HG03108 (cell line): Measurements from ENCODE around the gene LAG3.

ENCODE experiments used
- ATAC-seq: cut with Tn5 transposase; IDR thresholded peaks from one replicate; pipeline ENCODE4 v1.9.1; 2021; ENCODE audit warnings: moderate library complexity; ENCODE audit not compliant: unreplicated experiment

LAG3 gene

GRCh38 chr12:6752921-6753771 is 19.2 kb upstream of the LAG3 start, which contains the start of gene MLF2:
Gene MLF2 (minus strand): TSS chr12:6753141. CDS start chr12:6752334, 807 bp downstream.
- peak; percentile 95 for ATAC-seq

GRCh38 chr12:6753772-6754356 is 18.5 kb upstream of the LAG3 start:
- no peak for ATAC-seq

- no peak for ATAC-seq
These were observed 17.9 kb upstream of the LAG3 start for GRCh38 chr12:6754411-6754810.

GRCh38 chr12:6757028-6757690 is 15.2 kb upstream of the LAG3 start:
- no peak for ATAC-seq

GRCh38 chr12:6758506-6759095 is 13.7 kb upstream of the LAG3 start:
- no peak for ATAC-seq

- ATAC-seq: no peak
These were observed 12.6 kb upstream of the LAG3 start for GRCh38 chr12:6759741-6760140.

GRCh38 chr12:6763380-6763779 is 8.9 kb upstream of the LAG3 start:
- ATAC-seq: no peak

GRCh38 chr12:6764011-6764828 is 8.1 kb upstream of the LAG3 start:
- ATAC-seq: peak; percentile 71

- no peak for ATAC-seq
These were observed 7.2 kb upstream of the LAG3 start for GRCh38 chr12:6765048-6765633.

- peak; percentile 30 for ATAC-seq
These were observed 6.4 kb upstream of the LAG3 start, which contains the start of gene PTMS for GRCh38 chr12:6765634-6766581. Gene PTMS (plus strand): TSS chr12:6766363. CDS start chr12:6766706, 343 bp downstream.

GRCh38 chr12:6766651-6767349 is 5.5 kb upstream of the LAG3 start:
- ATAC-seq: peak; percentile 49

GRCh38 chr12:6767353-6768319 is 4.7 kb upstream of the LAG3 start:
- no peak for ATAC-seq

GRCh38 chr12:6768437-6768914 is 3.8 kb upstream of the LAG3 start:
- no peak for ATAC-seq

- ATAC-seq: no peak
These were observed 3.3 kb upstream of the LAG3 start for GRCh38 chr12:6768990-6769389.

GRCh38 chr12:6769666-6770065 is 2.7 kb upstream of the LAG3 start:
- ATAC-seq: no peak

GRCh38 chr12:6770094-6770493 is 2.2 kb upstream of the LAG3 start:
- ATAC-seq: no peak

- no peak for ATAC-seq
These were observed 1.7 kb upstream of the LAG3 start for GRCh38 chr12:6770600-6770999.
